Motor neuron (in vitro differentiated cells): Measurements from ENCODE around the gene FUCA1. TPM values are rescaled to one million over a fixed set of nuclear protein-coding genes. Genes with fewer than 3 reads are reported as not detected.
"Not testable (repeated sequence)": the region's sequence is repeated elsewhere in the genome, so short reads cannot be mapped to it uniquely, and the experiment has no call there.

Experiments used
- ATAC-seq, 8 experiments: fragments of 200-7000 bp; cut with Tn5 transposase; replicated peaks in 6 of 8; 2 replicates each; pipeline ENCODE4 v1.8.0; 2021; ENCODE audit warnings: mild to moderate bottlenecking in 8 of 8, moderate library complexity in 8 of 8
- H3K27ac ChIP-seq, 2 donors: fragments of 250-450 bp; sonication (Bioruptor Pico); 2 replicates each; pipeline ENCODE4 v1.9.0; 2021; ENCODE audit warnings: antibody characterized with exemption in 2 of 2, mild to moderate bottlenecking in 2 of 2, moderate library complexity in 1 of 2
- H3K4me1 ChIP-seq, 2 donors: fragments of 250-450 bp; sonication (Bioruptor Pico); replicated peaks in 1 of 2; 2 replicates each; pipeline ENCODE4 v1.6.1; 2021; ENCODE audit warnings: antibody characterized with exemption in 2 of 2, mild to moderate bottlenecking in 2 of 2, moderate library complexity in 1 of 2
- H3K4me3 ChIP-seq, 5 donors: fragments of 250-450 bp; sonication (Bioruptor Pico); 2 replicates each; pipeline ENCODE4 v1.9.0; 2021; ENCODE audit warnings: antibody characterized with exemption in 5 of 5, mild to moderate bottlenecking in 5 of 5, moderate library complexity in 4 of 5
- WGBS, 10 experiments: fragments of 450-650 bp; shearing (Covaris generic); methylation state at CpG; one replicate each; pipeline ENCODE4 v1.0.0; 2022; 5-methylcytosine and 5-hydroxymethylcytosine counted together
- in situ Hi-C, 9 experiments: fragments of 400-800 bp; cut with MboI; loops; one replicate each; pipeline ENCODE4 v1.15.0; 2021; ENCODE audit warnings: low sequenced_read_pairs in 9 of 9, low pct_unique_long_range_greater_than_20kb in 2 of 9; ENCODE audit not compliant: unreplicated experiment in 9 of 9
- total RNA-seq, 8 experiments: library from RNA; unstranded; fragments of 300-600 nt; gene quantifications; 2 replicates each; pipeline versions ENCODE4 v1.2.3 to v1.2.4, GENCODE V29; 2022

The FUCA1 gene
- total RNA-seq, 8 experiments from 2014 or later = 6.5 to 23.1 (median 18.9) TPM

DNA sequence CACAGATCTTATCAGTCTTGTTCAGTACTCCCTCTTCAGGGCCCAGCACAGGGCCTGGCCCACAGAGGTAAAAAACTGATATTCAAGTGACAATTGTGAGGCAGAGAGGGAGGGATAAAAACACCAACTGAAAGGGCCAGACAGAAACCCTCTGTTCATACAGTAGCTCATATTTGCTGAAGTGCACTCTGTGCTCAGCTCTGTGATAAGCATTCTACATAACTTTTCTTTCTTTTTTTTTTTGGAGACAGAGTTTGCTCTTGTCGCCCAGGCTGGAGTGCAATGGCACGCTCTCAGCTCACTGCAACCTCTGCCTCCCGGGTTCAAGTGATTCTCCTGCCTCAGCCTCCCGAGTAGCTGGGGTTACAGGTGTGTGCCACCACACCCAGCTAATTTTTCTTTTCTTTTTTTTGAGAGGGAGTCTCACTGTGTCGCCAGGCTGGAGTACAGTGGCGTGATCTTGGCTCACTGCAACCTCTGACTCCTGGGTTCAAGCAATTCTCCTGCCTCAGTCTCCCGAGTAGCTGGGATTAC is 65.2 kb downstream of the FUCA1 start:
- in situ Hi-C loops, H3K27ac ChIP-seq: not testable (repeated sequence)
- WGBS, 10 experiments = 71 to 100% (median 87%) methylated on average over 1 to 4 of the region's 7 CpGs; no CpG with 5 or more reads in 3 of the 10 experiments

DNA sequence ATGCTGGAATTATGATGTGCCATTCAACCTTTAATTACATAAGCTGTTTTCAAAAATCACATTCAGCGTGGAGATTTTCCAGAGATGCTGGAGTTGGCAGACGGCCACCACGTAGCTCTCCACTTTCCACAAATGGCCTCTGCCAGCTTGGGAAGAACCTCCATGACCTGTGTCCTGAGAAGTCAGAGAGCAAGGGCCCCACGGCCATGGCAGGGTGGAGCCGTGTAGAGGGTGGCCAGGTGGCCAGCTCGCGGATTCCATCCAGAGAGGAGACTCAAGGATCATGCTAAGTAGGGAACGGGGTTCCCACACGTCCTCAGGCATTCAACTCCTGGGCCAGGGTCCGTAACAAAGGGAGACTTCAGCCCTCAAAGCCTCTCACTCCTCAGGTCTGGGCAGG is 66.2 kb downstream of the FUCA1 start:
- in situ Hi-C loops = no loop called here
- Histone ChIP-seq H3K4me1 (peaks cover 14% of the 10 kb centered on the region in 2 donors), H3K27ac (no peak overlapping the region), H3K4me3 (peak overlapping the region in 1 of 5 donors; percentile 91)
- 20 to 100% (median 58%) methylated on average over 1 to 10 of the region's 10 CpGs; no CpG with 5 or more reads in 3 of the 10 experiments for WGBS, 10 experiments
- no peak for ATAC-seq

More for the DNA sequence above, 65.2 kb downstream of the FUCA1 start:
- H3K4me1 ChIP-seq = peaks cover 14% of the 10 kb centered on the region in 2 donors
- H3K4me3 ChIP-seq, ATAC-seq: not testable (repeated sequence)

DNA sequence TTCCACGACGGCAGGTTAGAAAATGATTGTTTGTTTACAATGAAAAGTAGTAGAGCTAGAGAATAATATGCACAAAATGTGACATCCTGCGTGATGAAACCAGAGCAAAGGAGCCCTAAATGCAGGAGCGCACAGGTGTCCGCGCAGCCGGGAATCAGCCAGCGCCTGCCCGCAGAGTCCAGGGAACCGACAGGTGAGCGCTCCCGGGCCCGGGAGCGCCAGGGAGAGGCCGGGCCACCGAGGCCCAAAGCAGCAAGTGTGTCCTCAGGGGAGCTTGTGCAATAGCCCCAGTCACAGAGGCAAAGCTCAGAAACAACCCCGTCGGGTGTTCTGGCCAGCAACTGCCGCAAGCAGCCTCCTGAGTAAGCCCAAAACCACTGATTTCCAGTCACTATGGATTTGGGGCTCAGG is 66.7 kb downstream of the FUCA1 start:
- 0 to 72% (median 29%) methylated on average over 2 to 17 of the region's 19 CpGs; no CpG with 5 or more reads in 1 of the 10 experiments for WGBS, 10 experiments
- peak overlapping the region; percentile 69 to 82 for H3K27ac ChIP-seq
- H3K4me1 ChIP-seq = peaks cover 14% of the 10 kb centered on the region in 2 donors
- in situ Hi-C loops = no loop called here
- H3K4me3 ChIP-seq = peak overlapping the region; percentile 60 to 91 (median 64)
- no peak for ATAC-seq

DNA sequence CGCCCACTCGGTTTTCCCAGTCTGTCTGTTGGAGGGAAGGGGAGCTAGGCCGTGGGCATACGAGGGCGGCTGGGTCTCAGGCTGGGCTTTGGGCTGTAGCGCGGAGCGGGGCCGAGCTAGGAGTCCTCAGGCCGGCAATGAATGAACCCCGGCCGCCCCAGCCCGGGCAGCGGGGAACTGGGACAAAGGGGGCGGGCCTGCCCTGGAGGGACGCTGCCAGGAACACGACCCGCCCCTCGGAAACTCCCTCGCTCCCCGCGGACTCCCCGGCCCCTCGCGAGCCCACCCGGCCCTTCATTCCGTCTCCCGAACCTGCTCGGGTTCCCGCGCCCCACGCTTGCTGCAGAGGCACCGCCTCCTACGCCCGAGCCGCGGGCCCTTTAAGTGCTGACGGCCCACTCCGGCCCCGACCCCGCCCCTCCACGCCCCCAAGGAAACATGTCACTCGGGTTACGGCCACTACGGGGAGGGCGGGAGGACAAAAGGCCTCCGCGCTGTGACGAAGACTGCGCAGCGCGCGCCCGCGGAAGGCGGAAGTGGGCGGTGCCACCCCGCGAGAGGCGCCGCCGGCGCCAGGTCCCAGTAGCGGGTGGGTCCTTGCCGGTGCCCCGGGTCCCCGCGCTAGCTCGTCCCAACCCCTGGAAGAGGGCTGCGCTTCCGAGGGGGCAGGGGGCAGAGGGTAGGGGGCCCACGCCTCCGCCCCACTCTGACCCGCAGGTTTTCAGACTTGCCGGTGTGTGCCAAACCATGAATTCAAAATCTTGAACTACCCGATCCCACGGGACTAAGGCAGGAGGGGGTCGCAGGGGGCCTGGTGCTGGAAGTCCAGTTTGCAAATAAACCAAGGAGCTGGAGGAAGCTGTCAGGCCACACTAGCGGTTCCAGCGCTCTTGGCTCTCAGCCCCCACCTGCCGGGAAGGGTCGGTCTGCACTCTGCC is 67.4 kb downstream of the FUCA1 start, which contains the start of gene GALE:
GALE (minus strand) TSS at position 355 of the 938 bp plus-strand sequence. CDS start 1,747 bp downstream, outside the sequence.
- ATAC-seq = peak; percentile 78 to 87 (median 84)
- H3K27ac ChIP-seq = peak within 1 kb of the TSS; percentile 70 to 82
- H3K4me1 ChIP-seq = peaks cover 14% of the 10 kb centered on the region in 2 donors
- WGBS, 10 experiments = 0 to 2% (median 0%) methylated on average over 1 to 15 of the region's 82 CpGs; no CpG with 5 or more reads in 3 of the 10 experiments
- peak within 1 kb of the TSS; percentile 60 to 91 (median 64) for H3K4me3 ChIP-seq
- in situ Hi-C loops = no loop called here

DNA sequence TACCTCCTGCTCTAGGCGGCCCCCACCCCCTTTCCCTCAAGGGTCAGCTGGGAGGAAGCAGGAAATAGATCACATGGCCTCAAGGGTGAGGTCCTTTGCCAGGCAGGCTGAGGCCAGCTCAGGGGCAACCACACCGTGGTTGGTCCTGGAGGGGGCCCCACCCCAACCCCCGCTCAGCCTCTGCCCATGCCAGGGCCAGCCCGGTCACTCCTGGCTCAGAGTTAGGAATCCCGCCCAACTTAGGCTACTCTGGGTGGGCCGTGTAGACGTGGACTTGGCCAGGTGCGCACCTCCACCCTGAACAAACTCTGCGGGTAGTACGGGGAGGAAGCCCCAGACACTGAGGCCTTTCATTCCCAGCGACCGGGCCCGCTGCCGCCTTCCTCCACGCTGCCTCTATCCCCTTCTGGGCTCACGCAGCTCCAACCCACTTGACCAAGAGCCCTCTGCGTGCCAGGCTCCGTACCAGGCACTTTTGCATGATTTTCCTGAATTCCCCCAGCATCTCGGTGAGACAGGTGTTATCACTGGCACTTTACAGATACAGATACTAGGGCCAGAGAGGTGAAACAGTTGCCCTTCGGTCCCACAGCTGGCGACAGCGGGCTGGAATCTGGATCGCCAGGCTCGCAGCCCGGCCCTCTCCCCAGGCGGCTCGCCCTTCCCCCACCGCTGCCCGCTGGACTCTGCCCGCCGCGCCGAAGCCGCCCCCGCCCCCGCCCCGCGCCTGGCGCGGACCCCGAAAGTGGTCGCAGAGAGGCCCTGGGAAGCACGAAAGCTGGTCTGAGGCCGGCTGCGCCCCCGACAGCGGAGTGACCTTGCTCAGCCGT is 68.3 kb downstream of the FUCA1 start:
- peak; percentile 18 to 43 (median 28) for ATAC-seq
- peak overlapping the region; percentile 60 to 91 (median 64) for H3K4me3 ChIP-seq
- in situ Hi-C loops = no loop called here
- WGBS, 10 experiments = 0 to 60% (median 6%) methylated on average over 1 to 19 of the region's 48 CpGs; no CpG with 5 or more reads in 4 of the 10 experiments
- H3K27ac ChIP-seq = peak overlapping the region; percentile 67 to 70
- peaks cover 14% of the 10 kb centered on the region in 2 donors for H3K4me1 ChIP-seq

DNA sequence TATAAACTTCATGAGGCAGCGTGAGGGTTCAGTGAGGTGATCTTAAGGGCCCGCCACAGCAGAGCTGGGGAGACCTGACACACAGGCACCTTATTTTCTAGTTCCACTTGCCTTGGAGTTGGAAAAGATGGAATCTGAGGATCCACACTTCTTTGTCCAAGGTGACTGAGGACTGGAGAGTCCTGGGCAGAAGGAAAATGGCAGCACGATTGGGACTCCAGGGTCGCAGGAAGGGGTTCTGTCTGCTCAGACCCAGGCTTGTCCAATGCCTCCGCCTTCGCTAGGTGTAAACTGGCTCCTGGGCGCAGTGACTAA is 68.9 kb downstream of the FUCA1 start:
- 61 to 100% (median 78%) methylated on average over 1 to 4 of the region's 7 CpGs; no CpG with 5 or more reads in 4 of the 10 experiments for whole genome bisulfite sequencing, 10 experiments
- Histone ChIP-seq H3K4me1 (peaks cover 14% of the 10 kb centered on the region in 2 donors), H3K4me3 (peak overlapping the region; percentile 60 to 91 (median 64)), H3K27ac (no peak overlapping the region)
- no peak for ATAC-seq
- in situ Hi-C loops = no loop called here

GRCh38 chr1:23798662-23799142 is 69.4 kb downstream of the FUCA1 start:
- no peak for ATAC-seq
- H3K4me3 ChIP-seq = peak overlapping the region in 1 of 5 donors; percentile 91
- 80 to 100% (median 100%) methylated on average over 1 to 3 of the region's 12 CpGs; no CpG with 5 or more reads in 5 of the 10 experiments for WGBS, 10 experiments
- H3K4me1 ChIP-seq = peaks cover 14% of the 10 kb centered on the region in 2 donors
- in situ Hi-C loops = no loop called here
- no peak overlapping the region for H3K27ac ChIP-seq

DNA sequence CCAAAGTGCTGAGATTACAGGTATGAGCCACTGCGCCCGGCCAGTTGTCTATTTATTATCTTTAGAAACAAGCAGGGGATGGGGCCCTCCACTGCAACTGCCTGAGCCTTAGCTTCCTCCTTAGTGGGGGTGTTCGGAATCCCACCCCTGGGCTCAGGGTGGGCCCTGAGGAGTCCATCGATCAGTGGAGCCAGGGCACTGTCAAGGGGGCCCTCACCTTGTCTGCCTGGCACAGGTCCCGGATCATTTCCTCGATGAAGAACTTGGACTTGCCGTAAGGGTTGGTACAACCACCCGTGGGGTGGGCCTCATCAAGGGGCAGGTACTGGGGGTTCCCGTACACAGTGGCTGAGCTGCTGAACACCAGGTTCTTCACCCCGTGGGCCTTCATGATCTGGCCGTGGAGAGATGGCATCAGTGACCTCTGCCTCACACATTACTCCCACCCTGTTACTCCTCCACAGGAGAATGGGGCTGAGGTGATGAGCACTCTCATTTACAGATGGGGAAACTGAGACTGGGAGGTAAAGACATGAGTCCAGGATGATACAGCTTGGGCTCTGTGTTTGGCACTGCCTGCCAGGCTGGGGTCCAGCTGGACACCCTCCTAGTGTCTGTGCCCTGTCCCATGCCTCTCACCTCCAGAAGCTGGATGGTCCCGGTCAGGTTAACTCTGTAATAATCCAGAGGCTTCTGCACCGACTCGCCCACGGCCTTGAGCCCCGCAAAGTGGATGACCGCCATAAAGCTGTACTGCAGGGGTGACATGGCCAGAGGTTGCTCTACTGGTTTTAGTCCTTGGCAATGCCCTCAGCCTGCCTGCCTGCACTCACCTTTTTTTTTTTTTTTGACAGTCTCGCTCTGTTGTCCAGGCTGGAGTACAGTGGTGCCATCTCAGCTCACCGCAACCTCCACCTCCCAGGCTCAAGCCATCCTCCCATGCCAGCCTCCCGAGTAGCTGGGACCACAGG is 70.3 kb downstream of the FUCA1 start:
- Histone ChIP-seq H3K4me1 (peaks cover 22 to 24% of the 10 kb centered on the region in 2 donors), H3K4me3 (no peak overlapping the region), H3K27ac (no peak overlapping the region)
- in situ Hi-C loops = no loop called here
- 67 to 100% (median 94%) methylated on average over 2 to 18 of the region's 20 CpGs; no CpG with 5 or more reads in 2 of the 10 experiments for WGBS, 10 experiments
- ATAC-seq = no peak

DNA sequence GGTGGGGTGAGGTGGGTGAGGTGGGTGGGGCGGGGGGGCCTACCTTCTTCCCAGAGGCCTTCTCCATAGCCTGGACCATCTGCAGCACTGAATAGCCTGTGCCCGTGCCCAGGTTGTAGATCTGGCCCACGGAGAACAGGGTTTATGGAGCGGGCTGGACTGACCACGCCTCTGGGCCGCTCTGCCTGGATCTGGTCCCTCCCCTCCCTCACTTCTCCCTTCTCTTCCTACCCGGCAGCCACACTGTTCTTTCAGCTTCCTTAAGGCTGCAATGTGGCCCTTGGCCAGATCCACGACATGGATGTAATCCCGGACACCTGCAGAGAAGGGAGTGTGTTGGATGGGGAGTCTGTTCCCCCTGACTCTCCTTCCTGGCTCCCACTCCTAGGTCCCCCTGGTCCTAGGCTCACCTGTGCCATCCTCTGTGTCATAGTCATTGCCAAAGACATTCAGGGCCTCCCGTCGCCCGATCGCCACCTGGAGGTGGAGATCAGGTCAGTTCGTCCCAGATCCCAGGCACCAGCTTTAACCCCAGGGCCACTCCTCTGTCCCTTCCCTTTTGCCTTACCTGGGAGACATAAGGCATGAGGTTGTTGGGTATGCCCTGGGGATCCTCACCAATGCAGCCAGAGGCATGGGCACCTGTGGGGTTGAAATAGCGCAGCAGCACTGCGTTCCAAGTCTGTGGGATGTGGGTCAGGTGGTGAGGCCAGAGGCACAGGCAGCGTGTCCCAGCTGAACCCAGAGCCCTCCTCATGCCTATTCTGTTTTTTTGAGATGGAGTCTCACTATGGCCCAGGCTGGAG is 71.4 kb downstream of the FUCA1 start:
- no peak overlapping the region for H3K4me3 ChIP-seq
- WGBS, 10 experiments = 17 to 97% (median 93%) methylated on average over 3 to 12 of the region's 17 CpGs; no CpG with 5 or more reads in 5 of the 10 experiments
- in situ Hi-C loops = no loop called here
- H3K27ac ChIP-seq = no peak overlapping the region
- H3K4me1 ChIP-seq = peaks cover 28% of the 10 kb centered on the region in 2 donors
- ATAC-seq = no peak

GRCh38 chr1:23795676-23796465 is 72.2 kb downstream of the FUCA1 start:
- ATAC-seq = no peak
- no peak overlapping the region for H3K4me3 ChIP-seq
- peaks cover 24 to 26% of the 10 kb centered on the region in 2 donors for H3K4me1 ChIP-seq
- H3K27ac ChIP-seq = no peak overlapping the region
- in situ Hi-C loops = no loop called here
- WGBS, 10 experiments = 80 to 86% methylated on average over 1 to 7 of the region's 16 CpGs; no CpG with 5 or more reads in 8 of the 10 experiments
